ENCODE results near the gene RTKN. TPM values are rescaled to one million over a fixed set of nuclear protein-coding genes. Genes with fewer than 3 reads are reported as not detected.

Gene RTKN
- total RNA-seq, 3 donors from 2014 or later: 9.3 to 49.9 (median 36.7) TPM

DNA sequence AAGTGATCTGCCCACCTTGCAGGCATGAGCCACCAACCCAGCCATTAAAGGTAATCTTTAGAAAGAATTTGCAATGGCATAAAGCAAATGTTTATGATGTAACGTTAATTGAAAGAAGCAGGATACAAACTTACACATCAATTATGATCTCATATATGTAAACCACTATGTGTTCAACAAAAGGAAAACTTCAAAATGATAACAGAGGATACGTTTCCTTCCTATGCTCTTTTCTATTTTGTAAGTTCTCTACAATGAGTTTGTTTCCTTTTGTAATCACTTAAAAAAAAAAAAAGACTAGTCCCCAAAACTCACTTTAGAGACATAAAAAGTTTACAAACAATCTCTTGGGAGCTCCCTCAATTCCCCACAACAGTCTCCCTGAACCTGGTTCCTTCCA is 21.7 kb downstream of the RTKN start:
- Histone ChIP-seq H3K9me3 (no peaks in the 10 kb centered on the region), H3K4me1 (no peaks in the 10 kb centered on the region), H3K27ac (no peak overlapping the region), H3K27me3 (no peaks in the 10 kb centered on the region), H3K4me3 (no peak overlapping the region), H3K36me3 (no peaks in the 10 kb centered on the region)
- intact Hi-C loops (cut with DNase I; ENCODE audit: low total_unique reads): no loop called here
- DNase-seq (ENCODE audit: low spot score in 2 of 2): no peak
- no peak for TF ChIP-seq POLR2AphosphoS5 (IDR thresholded peaks at IDR 0.05)
- TF ChIP-seq POLR2A (IDR thresholded peaks at IDR 0.05): no peak
- TF ChIP-seq, protein P1, sequence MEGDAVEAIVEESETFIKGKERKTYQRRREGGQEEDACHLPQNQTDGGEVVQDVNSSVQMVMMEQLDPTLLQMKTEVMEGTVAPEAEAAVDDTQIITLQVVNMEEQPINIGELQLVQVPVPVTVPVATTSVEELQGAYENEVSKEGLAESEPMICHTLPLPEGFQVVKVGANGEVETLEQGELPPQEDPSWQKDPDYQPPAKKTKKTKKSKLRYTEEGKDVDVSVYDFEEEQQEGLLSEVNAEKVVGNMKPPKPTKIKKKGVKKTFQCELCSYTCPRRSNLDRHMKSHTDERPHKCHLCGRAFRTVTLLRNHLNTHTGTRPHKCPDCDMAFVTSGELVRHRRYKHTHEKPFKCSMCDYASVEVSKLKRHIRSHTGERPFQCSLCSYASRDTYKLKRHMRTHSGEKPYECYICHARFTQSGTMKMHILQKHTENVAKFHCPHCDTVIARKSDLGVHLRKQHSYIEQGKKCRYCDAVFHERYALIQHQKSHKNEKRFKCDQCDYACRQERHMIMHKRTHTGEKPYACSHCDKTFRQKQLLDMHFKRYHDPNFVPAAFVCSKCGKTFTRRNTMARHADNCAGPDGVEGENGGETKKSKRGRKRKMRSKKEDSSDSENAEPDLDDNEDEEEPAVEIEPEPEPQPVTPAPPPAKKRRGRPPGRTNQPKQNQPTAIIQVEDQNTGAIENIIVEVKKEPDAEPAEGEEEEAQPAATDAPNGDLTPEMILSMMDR (IDR thresholded peaks at IDR 0.05): no peak

DNA sequence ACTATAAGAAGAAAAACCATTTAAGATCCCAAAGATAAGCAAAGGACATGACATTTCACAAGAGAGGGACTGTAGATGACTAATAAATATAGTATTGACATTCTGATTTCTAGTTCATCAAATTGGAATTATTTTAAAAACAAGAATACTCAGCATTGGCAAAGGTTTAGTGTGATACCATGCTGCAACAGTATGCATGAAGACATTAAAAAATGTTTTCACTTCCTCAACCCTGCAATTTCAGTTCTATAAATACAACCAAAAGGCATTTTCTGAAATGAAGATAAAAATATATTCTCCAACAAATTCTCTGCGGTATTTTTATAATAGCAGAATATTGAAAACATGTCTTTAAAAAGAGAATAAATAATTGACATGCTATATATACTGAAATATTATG is 22.4 kb downstream of the RTKN start:
- H3K27ac ChIP-seq: no peak overlapping the region
- no peaks in the 10 kb centered on the region for H3K27me3 ChIP-seq
- no peak for DNase-seq (ENCODE audit: low spot score in 2 of 2)
- no peak for TF ChIP-seq POLR2A (IDR thresholded peaks at IDR 0.05)
- TF ChIP-seq POLR2AphosphoS5 (IDR thresholded peaks at IDR 0.05): no peak
- TF ChIP-seq, protein P1 (IDR thresholded peaks at IDR 0.05): no peak
- H3K36me3 ChIP-seq: no peaks in the 10 kb centered on the region
- no peaks in the 10 kb centered on the region for H3K9me3 ChIP-seq
- no peak overlapping the region for H3K4me3 ChIP-seq
- intact Hi-C loops (cut with DNase I; ENCODE audit: low total_unique reads): no loop called here
- peaks cover 0 to 2% of the 10 kb centered on the region in 2 donors for H3K4me1 ChIP-seq

GRCh38 chr2:74418312-74418711 is 23.4 kb downstream of the RTKN start:
- TF ChIP-seq, protein P1 (IDR thresholded peaks at IDR 0.05): no peak
- TF ChIP-seq POLR2A (IDR thresholded peaks at IDR 0.05): no peak
- TF ChIP-seq POLR2AphosphoS5 (IDR thresholded peaks at IDR 0.05): no peak

GRCh38 chr2:74417763-74418162 is 24.0 kb downstream of the RTKN start:
- Histone ChIP-seq H3K9me3 (no peaks in the 10 kb centered on the region), H3K27me3 (no peaks in the 10 kb centered on the region), H3K4me3 (no peak overlapping the region), H3K27ac (no peak overlapping the region), H3K4me1 (peaks cover 0 to 5% of the 10 kb centered on the region in 2 donors), H3K36me3 (no peaks in the 10 kb centered on the region)
- TF ChIP-seq, protein P1 (IDR thresholded peaks at IDR 0.05): no peak
- TF ChIP-seq POLR2A (IDR thresholded peaks at IDR 0.05): no peak
- TF ChIP-seq POLR2AphosphoS5 (IDR thresholded peaks at IDR 0.05): no peak
- no peak for DNase-seq (ENCODE audit: low spot score in 2 of 2)
- intact Hi-C loops (cut with DNase I; ENCODE audit: low total_unique reads): no loop called here

More at GRCh38 chr2:74418312-74418711, 23.4 kb downstream of the RTKN start:
- Histone ChIP-seq H3K4me3 (no peak overlapping the region), H3K27me3 (no peaks in the 10 kb centered on the region), H3K4me1 (peaks cover 0 to 5% of the 10 kb centered on the region in 2 donors), H3K36me3 (no peaks in the 10 kb centered on the region), H3K27ac (no peak overlapping the region), H3K9me3 (no peaks in the 10 kb centered on the region)
- intact Hi-C loops (cut with DNase I; ENCODE audit: low total_unique reads): no loop called here
- DNase-seq (ENCODE audit: low spot score in 2 of 2): no peak

GRCh38 chr2:74417197-74417596 is 24.5 kb downstream of the RTKN start:
- Histone ChIP-seq H3K4me3 (no peak overlapping the region), H3K27me3 (no peaks in the 10 kb centered on the region), H3K27ac (no peak overlapping the region), H3K9me3 (no peaks in the 10 kb centered on the region), H3K4me1 (peaks cover 0 to 5% of the 10 kb centered on the region in 2 donors), H3K36me3 (no peaks in the 10 kb centered on the region)
- TF ChIP-seq, protein P1 (IDR thresholded peaks at IDR 0.05): no peak
- TF ChIP-seq POLR2AphosphoS5 (IDR thresholded peaks at IDR 0.05) (no peak), POLR2A (IDR thresholded peaks at IDR 0.05) (no peak)
- DNase-seq (ENCODE audit: low spot score in 2 of 2): no peak
- intact Hi-C loops (cut with DNase I; ENCODE audit: low total_unique reads): no loop called here
